NT2/D1 (cell line): ENCODE measurements around the gene DDX49.

Source experiments
- SUZ12 ChIP-seq: IDR thresholded peaks from 2 replicates; pipeline ENCODE4 v1.6.1; 2011; ENCODE audit not compliant: insufficient read length, insufficient read depth; ENCODE audit errors: extremely low read depth
- YY1 ChIP-seq: IDR thresholded peaks from 2 replicates; pipeline ENCODE4 v1.6.1; 2011; ENCODE audit not compliant: insufficient read length, insufficient read depth
- ZNF274 ChIP-seq: IDR thresholded peaks from 2 replicates; pipeline ENCODE4 v1.6.1; 2011; ENCODE audit warnings: mild to moderate bottlenecking, low read depth, low read length

DNA sequence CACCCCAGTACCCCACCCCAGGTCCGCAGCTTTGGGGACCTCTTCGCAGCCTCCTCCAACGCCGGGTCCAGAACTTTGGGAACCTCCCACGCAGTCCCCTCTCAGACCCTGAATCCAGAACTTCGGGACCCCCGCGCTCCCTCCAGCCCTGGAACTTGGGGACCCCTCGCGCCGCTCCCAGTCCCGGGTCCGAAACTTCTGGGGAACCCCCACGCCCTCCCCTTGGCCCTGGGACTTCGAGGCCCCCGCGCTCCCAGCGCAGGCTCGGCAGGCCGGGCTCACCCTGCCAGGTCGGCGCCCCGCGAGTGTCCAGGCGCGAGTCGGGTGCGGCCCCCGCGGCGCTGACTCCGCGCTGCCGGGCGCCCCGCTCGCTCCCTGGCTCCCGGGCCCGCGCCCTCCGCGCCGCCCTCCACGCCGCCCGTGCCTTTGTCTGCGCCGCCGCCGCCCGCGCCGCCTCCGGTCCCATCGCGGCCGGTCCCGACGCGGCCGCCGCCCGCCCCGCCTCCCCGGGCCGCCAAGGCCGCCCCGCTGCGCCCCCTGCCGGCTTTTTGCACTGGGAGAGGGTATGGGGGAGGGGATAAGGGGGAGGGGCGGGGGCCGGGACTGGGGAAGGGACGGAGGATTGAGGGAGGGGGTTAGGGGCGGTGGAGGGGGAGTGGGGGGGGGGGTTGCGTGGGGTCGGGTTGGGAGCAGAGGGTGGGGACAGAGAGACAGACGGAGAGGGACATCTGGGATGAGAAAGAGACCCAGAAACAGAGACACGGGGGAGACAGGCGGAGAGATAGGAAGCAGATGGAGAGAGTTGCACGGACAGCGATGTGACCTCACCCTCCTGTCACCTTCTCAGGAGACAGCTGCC lies 21.5 kb downstream of the DDX49 start, which contains the start of gene HOMER3:
- no peak for TF ChIP-seq YY1
- TF ChIP-seq ZNF274 = no peak
- TF ChIP-seq SUZ12 = no peak
